ENCODE data around the gene M1AP. TPM values are rescaled to one million over a fixed set of nuclear protein-coding genes. Genes with fewer than 3 reads are reported as not detected.

The M1AP gene
- total and polyA plus RNA-seq, 2 of the 8 experiments (the other 6 are each of a cell fraction or from before 2014, with no cell fraction given): 4.8 TPM

- TF ChIP-seq BACH1 (IDR thresholded peaks at IDR 0.05; ENCODE audit: low read length) (0 out of 2 replicates have a peak, but pooled peaks have one; percentile 8), RNF2 (IDR thresholded peaks at IDR 0.05; ENCODE audit: borderline replicate concordance, low read depth, low read length, missing control alignments, poor library complexity, severe bottlenecking) (peak; percentile 41), RAD21 (IDR thresholded peaks at IDR 0.05 in 1 of 2, conservative IDR thresholded peaks at IDR 0.05 in 1 of 2; ENCODE audit: low read depth in 2 of 2, low read length in 2 of 2) (no peak), SIRT6 (IDR thresholded peaks at IDR 0.05; ENCODE audit: low read length) (no peak), BRCA1 (IDR thresholded peaks at IDR 0.05; ENCODE audit: low read depth, low read length) (no peak), POLR2A (IDR thresholded peaks at IDR 0.05; ENCODE audit: control extremely low read depth in 1 of 2, low read depth in 2 of 2, low read length in 2 of 2) (no peak), NANOG (IDR thresholded peaks at IDR 0.05; ENCODE audit: insufficient read depth, low read depth, low read length, poor library complexity, severe bottlenecking) (no peak), EP300 (IDR thresholded peaks at IDR 0.05; ENCODE audit: borderline replicate concordance in 1 of 2, low read depth in 2 of 2, low read length in 2 of 2) (no peak), TEAD4 (IDR thresholded peaks at IDR 0.05; ENCODE audit: low read depth, low read length) (no peak), TAF1 (IDR thresholded peaks at IDR 0.05; ENCODE audit: low read depth, low read length) (peak; percentile 42; the same call in 1 of the 2 replicates), EZH2 (IDR thresholded peaks at IDR 0.05; ENCODE audit: low read depth, low read length, severe bottlenecking) (peak; percentile 61), EGR1 (IDR thresholded peaks at IDR 0.05; ENCODE audit: borderline replicate concordance, low read depth, low read length) (peak; percentile 16; the same call in 1 of the 2 replicates), ASH2L (IDR thresholded peaks at IDR 0.05; ENCODE audit: low read length) (peak; percentile 74)
Measured at GRCh38 chr2:74653985-74654882, 6.1 kb upstream of the M1AP start, which contains the start of gene SEMA4F (continued).
